ENCODE measurements around the gene ZFAND3. TPM values are rescaled to one million over a fixed set of nuclear protein-coding genes. Genes with fewer than 3 reads are reported as not detected.
A peak's percentile ranks its signal among the peaks of the same experiment; 100 is the strongest.

ZFAND3 gene
- total RNA-seq, 6 experiments from 2014 or later = 75.2 to 93.2 (median 87.0) TPM

- H3K9me3 Mint-ChIP-seq = no peaks in the 10 kb centered on the region
- DNase-seq = peak; percentile 16
- TF ChIP-seq, protein P1, sequence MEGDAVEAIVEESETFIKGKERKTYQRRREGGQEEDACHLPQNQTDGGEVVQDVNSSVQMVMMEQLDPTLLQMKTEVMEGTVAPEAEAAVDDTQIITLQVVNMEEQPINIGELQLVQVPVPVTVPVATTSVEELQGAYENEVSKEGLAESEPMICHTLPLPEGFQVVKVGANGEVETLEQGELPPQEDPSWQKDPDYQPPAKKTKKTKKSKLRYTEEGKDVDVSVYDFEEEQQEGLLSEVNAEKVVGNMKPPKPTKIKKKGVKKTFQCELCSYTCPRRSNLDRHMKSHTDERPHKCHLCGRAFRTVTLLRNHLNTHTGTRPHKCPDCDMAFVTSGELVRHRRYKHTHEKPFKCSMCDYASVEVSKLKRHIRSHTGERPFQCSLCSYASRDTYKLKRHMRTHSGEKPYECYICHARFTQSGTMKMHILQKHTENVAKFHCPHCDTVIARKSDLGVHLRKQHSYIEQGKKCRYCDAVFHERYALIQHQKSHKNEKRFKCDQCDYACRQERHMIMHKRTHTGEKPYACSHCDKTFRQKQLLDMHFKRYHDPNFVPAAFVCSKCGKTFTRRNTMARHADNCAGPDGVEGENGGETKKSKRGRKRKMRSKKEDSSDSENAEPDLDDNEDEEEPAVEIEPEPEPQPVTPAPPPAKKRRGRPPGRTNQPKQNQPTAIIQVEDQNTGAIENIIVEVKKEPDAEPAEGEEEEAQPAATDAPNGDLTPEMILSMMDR (IDR thresholded peaks at IDR 0.05) = no peak
- no peak overlapping the region for H3K4me3 Mint-ChIP-seq
- H3K27me3 Mint-ChIP-seq (ENCODE audit: insufficient read depth) = no peaks in the 10 kb centered on the region
- H3K36me3 Mint-ChIP-seq (ENCODE audit: low read depth) = peaks cover 8% of the 10 kb centered on the region
- peak overlapping the region; percentile 30 for H3K27ac Mint-ChIP-seq
- peaks cover 71% of the 10 kb centered on the region for H3K4me1 Mint-ChIP-seq (ENCODE audit: low read depth)
Observed at GRCh38 chr6:37866590-37867507, 47.3 kb downstream of the ZFAND3 start.

GRCh38 chr6:37867756-37868446, 48.4 kb downstream of the ZFAND3 start:
- TF ChIP-seq, protein P1 (IDR thresholded peaks at IDR 0.05) = no peak
- no peak overlapping the region for H3K4me3 Mint-ChIP-seq
- H3K27me3 Mint-ChIP-seq (ENCODE audit: insufficient read depth) = no peaks in the 10 kb centered on the region
- H3K4me1 Mint-ChIP-seq (ENCODE audit: low read depth) = peaks cover 73% of the 10 kb centered on the region
- no peaks in the 10 kb centered on the region for H3K9me3 Mint-ChIP-seq
- H3K36me3 Mint-ChIP-seq (ENCODE audit: low read depth) = peaks cover 17% of the 10 kb centered on the region
- H3K27ac Mint-ChIP-seq = peak overlapping the region; percentile 70
- DNase-seq = no peak

DNA sequence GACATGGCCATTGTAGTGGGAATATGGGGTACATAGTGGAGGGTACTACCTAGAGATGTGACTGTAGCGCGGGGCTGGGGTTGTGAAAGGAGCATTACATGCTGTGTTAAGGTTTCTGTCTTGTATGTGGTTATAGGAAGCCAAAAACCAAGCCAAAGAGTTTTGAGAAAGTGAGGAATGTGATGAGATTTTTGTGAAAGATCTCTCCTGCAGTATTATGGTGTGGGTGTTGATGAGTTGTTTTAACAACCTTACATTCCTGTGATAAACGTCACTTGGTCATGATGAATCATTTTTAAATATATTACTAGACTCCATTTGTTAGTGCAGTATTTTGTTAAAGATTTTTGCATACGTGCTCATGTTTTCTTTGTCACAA, 48.9 kb downstream of the ZFAND3 start:
- H3K4me1 Mint-ChIP-seq (ENCODE audit: low read depth) = peaks cover 70% of the 10 kb centered on the region
- H3K27ac Mint-ChIP-seq = peak overlapping the region; percentile 70
- peak overlapping the region; percentile 25; the same call in 1 of the 2 replicates for H3K4me3 Mint-ChIP-seq
- H3K36me3 Mint-ChIP-seq (ENCODE audit: low read depth) = peaks cover 20% of the 10 kb centered on the region
- DNase-seq = peak; percentile 36
- TF ChIP-seq, protein P1 (IDR thresholded peaks at IDR 0.05) = no peak
- H3K9me3 Mint-ChIP-seq = no peaks in the 10 kb centered on the region
- H3K27me3 Mint-ChIP-seq (ENCODE audit: insufficient read depth) = no peaks in the 10 kb centered on the region

DNA sequence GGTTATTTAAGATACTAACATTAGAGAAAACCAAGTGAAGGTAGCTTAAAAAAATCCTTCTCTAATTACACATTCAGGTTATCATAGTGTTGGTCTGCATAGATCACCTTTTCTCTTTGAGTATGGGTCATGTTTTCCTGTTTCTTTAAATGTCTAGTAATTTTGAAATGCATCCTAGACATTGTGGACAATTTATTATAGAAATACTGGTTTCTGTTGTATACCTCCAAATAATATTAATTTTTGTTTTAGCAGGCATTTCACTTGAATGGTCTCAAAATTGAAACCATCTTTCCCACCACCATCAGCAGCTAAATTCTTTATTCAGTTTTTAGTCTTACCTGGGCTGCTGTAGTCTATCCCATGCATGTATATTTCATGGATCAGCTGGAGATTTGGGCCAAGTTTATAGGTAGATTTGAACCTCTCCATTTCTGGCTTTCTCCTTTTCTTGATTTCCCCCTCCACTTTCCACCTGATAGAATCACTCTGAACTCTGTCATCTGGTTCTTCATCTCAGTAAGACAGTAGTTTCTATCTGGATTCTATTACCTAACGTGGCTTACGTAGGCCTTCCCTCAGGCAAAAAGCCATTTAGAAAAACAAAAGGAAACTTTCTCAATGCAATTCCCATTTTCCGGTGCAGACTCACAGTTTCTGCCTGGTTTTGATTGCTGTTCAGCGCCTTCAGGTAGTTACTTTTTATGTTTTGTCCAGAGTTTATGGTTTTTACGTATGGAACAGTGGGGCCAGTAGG, 52.3 kb downstream of the ZFAND3 start:
- no peak overlapping the region for H3K27ac Mint-ChIP-seq
- H3K4me1 Mint-ChIP-seq (ENCODE audit: low read depth) = peaks cover 63% of the 10 kb centered on the region
- DNase-seq = no peak
- peaks cover 22% of the 10 kb centered on the region for H3K36me3 Mint-ChIP-seq (ENCODE audit: low read depth)
- no peaks in the 10 kb centered on the region for H3K9me3 Mint-ChIP-seq
- TF ChIP-seq, protein P1 (IDR thresholded peaks at IDR 0.05) = no peak
- no peak overlapping the region for H3K4me3 Mint-ChIP-seq
- H3K27me3 Mint-ChIP-seq (ENCODE audit: insufficient read depth) = no peaks in the 10 kb centered on the region

DNA sequence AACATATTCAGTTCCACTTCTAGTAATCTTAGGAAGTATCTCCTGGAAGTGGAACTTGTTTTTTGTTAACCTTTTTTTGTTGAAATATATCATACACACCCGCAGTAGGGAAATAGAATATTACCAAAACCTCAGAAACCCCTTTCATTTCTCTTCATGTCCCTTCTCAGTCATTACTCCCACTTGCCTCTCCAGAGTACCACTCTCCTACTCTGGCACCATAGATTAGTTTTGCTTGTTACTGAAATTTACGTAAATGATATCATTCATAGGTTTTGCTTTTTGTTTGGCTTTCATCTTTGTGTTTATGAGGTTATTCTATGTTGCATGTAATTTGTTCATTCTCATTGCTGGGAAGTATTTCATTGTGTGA, 52.8 kb downstream of the ZFAND3 start:
- Mint-ChIP-seq H3K9me3 (no peaks in the 10 kb centered on the region), H3K27ac (no peak overlapping the region), H3K36me3 (ENCODE audit: low read depth) (peaks cover 22% of the 10 kb centered on the region), H3K27me3 (ENCODE audit: insufficient read depth) (no peaks in the 10 kb centered on the region), H3K4me3 (no peak overlapping the region), H3K4me1 (ENCODE audit: low read depth) (peaks cover 63% of the 10 kb centered on the region)
- no peak for DNase-seq
- TF ChIP-seq, protein P1 (IDR thresholded peaks at IDR 0.05) = no peak
